ENCODE measurements around the gene ILF3.
"Not testable (repeated sequence)": the region's sequence is repeated elsewhere in the genome, so short reads cannot be mapped to it uniquely, and the experiment has no call there.

Gene ILF3

DNA sequence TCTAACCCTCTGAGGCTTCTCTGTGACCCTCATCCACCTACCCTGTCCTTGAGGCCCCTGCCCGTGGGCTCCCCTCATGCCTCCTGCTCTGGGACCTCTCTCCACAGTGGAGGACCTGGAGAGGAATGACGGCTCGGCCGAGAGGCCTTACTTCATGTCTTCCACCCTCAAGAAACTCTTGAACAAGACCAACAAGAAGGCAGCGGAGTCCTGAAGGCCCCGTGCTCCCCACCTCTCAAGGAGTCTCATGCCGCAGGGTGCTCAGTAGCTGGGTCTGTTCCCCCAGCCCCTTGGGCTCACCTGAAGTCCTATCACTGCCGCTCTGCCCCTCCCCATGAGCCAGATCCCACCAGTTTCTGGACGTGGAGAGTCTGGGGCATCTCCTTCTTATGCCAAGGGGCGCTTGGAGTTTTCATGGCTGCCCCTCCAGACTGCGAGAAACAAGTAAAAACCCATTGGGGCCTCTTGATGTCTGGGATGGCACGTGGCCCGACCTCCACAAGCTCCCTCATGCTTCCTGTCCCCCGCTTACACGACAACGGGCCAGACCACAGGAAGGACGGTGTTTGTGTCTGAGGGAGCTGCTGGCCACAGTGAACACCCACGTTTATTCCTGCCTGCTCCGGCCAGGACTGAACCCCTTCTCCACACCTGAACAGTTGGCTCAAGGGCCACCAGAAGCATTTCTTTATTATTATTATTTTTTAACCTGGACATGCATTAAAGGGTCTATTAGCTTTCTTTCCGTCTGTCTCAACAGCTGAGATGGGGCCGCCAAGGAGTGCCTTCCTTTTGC, 10.8 kb upstream of the ILF3 start:
- DNase-seq: no peak

DNA sequence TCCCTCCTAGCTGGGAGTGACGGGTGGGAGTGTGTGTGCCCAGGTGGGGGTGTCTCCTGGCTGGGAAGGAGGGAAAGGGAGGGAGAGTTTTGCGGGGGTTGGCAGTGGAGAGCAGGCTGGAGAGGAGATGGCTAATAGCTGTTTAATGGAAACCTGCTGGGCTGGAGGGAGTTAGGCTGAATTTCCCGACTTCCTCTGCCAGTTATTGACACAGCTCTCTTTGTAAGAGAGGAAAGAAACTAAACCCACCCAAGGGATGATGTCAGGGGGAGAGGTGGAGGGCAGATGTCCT, 10.2 kb upstream of the ILF3 start:
- DNase-seq: no peak

DNA sequence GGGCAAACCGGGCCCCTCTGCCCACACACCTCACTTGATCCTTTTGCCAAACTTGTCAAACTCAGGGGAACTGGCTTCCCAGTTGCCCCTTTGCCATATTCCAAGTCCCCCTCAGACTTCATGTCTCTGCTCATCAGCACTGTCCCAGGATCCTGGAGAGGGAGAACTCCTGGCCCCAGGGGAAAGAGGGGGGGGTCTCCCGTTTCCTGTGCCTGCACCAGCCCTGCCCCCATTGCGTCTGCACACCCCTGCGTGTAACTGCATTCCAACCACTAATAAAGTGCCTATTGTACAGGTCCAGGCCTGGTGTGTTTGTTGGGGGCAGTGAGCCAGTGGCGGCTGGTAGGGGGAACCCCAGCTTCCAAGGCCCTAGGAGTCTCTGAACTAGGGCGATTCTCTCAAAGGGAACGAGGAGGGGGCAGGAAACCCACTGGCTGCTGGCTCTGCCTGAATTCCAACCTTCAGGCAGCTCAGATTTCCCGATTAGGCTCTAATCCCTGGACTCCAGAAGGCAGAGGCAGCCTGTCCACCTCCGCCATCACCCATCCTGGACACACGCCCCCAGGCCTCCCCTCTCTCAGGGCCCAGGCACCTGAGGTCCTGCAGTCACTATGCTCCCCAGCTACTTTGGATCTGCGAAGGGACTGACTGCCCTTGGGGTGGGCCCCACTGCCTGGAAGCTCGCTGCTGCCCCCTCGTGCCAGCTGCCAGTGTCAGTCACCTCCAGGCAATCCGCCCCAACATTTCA, 9.7 kb upstream of the ILF3 start:
- DNase-seq: no peak

DNA sequence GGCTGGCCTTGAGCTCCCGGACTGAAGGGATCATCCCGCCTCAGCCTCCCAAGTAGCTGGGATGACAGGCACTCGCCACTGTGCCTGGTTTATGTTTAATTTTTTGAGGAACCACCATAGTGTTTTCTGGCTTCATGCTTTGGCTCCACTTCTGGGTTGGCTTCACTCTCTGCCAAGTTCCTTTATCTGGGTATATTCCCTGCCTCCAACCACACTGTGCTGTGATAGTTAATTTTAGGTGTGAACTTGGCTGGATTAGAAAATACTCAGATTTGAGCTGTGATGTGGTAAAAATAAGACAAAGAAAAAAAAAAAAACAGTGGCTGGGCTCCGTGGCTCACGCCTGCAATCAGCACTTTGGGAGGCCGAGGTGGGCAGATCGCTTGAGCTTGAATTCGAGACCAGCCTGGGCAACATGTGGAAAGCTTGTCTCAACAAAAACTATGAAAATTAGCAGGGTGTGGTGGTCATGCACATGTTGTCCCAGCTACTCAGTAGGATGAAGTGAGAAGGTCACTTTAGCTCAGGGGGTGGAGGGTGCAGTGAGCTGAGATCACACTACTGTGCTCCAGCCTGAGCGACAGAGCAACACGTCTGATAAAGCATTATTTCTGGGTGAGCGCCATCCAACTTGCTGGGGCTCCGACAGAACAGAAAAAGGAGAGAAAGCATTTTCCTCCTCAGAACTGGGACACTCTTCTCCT, 7.5 kb upstream of the ILF3 start:
- DNase-seq: no peak

DNA sequence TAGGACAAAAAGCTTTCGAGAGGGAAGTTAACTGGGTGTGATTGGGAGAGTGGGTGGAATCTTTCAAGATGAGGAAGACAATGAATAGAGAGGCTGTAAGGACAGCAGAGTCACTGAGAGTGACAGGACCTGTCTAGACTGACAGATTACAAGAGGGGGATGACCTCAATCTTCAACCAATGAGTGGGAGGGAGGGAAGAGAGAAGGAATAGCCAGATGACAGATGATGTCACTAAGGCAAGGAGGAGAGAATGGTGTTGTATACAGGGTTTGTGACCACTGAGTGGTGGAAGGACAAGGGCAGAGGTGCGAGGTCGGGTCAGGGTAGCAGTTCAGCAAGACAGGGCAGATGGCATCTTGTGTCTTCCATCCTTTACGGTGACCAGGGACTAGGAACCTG, 5.8 kb upstream of the ILF3 start:
- DNase-seq: no peak

DNA sequence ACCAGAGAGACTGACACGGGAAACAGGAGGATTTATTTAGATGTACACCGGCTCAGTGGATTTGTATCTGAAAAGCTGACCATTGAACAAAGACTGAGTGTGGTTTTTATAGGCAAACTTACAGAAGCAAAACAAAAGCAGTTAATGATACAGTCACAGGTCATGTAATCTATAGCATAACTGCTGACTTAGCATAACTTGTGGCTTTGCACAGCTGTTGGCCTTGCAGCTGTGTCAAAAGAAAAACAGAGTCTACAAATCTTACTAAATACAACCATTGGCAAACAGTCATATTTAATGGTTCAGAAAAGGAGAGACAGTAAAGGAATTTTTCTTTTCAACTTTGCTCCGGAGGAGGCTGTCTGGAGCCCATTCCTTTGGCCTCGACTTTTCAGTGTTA, 2.3 kb upstream of the ILF3 start:
- DNase-seq: no peak

DNA sequence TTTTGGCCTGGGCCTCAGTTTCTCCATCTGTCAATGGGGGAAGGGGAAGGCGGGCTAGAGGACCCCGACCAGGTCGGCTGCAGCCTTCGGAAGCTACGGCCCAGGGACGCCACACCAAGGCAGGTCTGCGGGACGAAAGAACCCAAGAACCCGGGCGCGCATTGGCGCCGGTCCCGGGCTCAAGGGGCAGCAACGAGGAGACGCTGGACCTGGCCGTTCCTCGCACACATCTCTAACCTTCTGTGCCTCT, 739 bp upstream of the ILF3 start:
- DNase-seq: no peak

DNA sequence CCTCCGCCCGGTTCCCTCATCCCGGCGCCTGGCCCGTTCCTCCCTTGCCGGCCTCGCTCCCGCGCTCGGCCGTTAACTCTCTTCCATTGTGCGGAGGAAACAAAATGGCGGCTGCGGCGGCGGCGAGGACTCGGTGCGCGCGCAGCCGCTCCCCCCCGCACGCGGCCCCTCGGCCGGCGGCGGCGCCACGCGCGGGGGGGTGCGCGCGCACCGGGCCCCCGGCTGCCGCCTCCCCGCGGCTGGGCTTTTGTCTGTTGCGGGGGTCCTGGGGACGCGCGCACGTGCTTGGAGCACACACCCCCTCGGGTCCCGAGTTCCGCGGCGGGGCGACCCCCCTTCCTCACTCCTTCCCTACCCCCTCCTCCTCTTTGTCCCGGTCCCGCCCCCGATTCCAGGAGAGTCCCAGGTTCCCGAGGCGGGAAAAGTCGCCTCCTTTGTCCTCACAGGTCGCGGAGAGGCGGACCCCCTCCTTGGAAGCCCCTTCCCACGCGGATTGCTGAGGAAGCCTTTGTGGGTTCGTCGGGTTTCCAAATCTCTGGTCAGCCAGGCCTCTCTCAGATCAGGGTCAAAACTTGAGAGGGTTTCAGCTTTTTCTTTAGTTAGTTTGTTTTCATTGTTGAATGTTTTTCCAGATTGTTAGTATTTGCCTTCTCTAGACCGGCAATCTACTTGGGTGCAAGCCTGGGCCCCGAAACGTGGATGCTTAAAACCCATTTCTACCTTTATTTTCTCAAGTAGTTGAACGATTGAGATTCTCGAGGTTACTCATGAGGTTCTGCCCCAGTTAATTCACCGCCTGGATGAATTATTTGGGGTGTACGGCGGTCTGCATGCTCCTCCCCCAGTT, 687 bp downstream of the ILF3 start:
- DNase-seq: no peak

DNA sequence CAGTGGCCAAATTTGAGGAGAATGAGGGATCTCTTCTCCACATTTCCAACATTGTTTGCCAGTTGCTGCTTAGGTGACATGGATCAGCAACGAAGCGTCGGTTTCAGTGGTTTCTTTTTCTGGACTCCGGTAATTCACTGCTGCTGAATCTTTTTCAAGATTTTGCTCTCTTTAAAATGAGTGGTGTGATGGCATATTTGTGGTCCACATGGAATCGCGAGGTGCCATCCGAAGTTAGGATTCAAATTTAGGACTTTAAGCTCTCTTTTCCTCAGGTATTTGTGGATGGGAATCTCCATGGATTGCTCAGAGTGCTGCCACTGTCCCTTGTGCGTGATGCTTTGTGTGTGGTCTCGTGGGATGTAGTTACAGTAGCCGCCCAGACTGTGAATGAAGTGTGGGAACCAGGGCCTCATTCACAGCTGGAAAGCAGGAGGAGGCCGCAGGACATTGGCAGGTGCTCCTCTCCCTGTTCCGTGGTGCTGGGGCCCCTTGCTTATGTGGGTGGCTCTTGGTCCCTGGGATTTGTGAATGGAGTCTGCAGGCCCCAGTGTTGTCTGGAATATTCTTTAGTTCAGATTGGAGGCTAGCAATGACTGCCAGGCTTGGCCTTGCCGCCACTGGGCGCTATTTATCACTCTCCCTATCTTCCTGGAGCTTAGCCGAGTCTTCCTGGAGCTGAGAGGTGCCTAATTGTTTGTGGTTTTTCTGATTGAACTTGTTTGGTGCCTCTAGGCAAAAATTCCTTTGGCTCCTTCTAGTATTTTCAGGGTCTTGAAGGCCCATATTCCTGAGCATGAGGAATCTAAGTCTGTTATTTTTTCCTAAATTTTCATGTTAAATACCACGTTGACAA, 1.5 kb downstream of the ILF3 start:
- no peak for DNase-seq

DNA sequence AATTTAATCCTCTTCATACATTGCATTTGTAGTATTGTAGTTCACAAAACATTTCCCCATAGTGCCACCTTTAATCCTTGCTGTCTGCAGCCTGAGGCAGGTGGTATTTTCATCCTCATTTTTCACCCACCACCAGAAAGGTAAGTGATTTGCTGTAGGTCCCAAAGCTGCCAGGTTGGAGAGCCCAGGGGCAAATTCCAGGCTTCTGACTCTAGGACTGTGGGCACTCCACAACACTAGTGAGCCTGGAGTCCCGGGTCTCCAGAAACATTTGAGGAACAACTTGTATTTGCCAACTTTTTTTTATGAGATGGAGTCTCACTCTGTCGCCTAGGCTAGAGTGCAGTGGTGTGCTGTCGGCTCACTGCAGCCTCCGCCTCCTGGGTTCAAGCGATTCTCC, 6.2 kb downstream of the ILF3 start:
- no peak for DNase-seq

DNA sequence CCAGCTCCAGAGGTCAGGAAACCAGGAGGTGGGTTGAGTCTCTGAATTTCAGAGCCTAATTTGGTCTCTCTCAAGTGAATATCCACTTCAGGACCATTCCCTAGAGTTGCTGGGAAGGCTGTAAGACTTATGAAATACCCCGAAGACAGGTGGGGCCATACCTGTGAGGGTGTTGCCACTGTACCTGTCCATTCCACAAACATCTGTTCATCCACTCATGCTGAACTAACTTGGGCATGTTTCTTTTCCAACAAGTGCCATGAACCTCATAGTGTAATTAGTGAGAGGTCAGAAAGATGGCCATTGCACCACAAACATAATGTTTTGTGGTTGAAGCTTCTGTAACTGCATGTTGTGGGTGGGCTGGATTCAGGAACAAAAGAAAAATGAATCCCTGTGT, 7.8 kb downstream of the ILF3 start:
- DNase-seq: no peak

DNA sequence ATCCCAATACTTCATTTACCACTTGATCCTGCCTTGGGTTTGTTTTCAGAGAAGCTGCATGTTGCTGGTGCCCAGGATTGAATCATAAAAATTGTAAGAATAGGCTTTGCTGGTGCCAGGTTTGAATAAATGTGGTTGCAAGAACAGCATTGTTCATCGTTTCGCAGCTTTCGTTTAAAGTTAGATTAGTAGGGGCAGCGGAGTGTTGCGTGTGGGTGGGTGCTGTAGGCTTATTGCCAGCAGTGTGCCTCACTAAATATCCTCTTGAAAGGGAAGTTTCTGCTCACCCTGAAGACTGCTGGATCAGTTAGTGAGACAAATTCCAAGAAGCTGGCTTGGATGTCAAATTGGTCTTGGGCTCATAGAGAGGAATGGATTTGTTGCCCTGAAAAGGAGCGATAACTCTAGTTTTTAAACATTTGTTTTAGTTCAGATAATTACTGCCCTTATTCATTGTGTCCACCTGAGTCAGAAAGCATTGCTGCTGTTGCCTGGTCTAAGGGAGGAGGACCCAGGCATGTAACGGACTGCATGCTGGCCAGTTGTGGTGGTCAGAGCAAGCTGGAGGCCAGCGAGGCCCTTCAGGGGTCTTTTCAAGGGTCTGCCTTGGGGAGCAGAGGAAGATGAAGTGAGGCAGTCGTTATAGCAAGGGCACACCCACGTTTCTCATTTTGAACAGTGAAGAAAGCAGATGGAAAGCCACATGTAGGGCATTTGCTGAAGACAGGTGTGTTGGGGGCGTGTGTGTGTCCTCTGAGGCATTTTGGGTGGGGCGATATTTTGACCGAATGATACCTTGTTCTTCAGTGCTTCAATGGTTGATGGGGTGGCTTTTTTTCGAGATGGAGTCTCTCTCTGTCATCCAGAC, 8.5 kb downstream of the ILF3 start:
- DNase-seq: no peak

DNA sequence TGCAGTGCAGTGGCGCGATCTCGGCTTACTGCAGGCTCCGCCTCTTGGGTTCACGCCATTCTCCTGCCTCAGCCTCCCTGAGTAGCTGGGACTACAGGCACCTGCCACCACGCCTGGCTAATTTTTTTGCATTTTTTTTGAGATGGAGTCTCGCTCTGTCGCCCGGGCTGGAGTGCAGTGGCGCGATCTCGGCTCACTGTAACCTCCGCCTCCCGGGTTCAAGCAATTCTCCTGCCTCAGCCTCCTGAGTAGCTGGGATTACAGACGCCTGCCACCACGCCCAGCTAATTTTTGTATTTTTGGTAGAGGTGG, 9.1 kb downstream of the ILF3 start:
- DNase-seq: not testable (repeated sequence)

DNA sequence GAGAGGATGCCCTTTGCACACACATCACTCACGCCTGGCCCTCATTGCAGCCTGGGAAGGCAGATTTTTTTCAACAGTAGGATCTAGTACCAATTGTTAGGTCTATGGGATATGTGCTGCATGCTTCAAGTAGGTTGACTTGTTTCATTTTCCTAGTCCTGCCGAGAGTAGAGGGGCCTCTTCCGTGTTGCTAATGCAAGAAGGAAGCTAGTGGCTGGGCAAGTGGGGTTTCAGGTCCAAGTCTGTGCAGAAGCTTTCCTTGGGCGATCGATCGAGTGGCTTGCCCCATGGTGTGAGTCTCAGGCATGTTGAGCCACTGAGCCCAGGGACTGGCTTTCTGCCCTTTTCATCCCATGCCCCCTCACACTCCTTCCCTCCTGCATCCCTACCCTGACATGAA, 13.7 kb downstream of the ILF3 start:
- no peak for DNase-seq

DNA sequence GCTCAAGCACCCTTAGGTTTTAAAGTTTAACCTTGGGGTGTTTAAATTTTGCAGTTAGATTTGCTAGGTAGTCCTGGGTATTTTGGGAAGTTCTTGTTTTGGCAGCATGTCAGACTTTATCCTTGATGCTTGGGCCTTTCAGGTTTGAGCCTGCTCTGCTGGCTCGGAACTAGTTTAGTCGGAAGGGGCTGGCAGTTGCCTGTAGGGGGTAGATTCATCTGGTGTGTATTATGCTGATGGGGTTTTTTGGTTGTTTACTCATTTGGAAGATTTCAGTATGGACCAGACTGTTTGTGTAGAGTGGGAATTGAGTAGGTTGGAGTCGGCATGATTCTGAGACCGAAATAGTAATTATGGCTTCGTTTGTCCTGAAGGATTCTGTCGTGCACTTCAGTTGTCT, 15.1 kb downstream of the ILF3 start:
- DNase-seq: no peak

DNA sequence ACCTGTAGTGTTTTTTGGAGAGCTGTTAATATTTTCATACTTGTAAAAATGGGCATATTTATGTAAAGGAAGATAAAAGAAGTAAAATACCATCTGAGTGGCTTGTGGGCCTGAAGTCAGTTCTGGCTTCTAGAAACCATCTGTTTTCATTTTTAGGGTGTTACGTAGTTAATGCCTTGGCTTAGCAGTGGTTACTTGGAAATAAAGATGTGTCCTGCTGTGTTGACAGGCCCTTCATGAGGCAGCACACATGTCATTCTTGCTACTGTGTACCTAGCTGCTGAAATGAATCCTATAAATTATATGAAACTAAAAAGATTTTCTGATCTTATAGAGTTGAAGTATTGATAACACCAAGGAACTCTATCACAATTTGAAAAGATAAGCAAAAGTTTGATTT, 16.0 kb downstream of the ILF3 start:
- DNase-seq: no peak

DNA sequence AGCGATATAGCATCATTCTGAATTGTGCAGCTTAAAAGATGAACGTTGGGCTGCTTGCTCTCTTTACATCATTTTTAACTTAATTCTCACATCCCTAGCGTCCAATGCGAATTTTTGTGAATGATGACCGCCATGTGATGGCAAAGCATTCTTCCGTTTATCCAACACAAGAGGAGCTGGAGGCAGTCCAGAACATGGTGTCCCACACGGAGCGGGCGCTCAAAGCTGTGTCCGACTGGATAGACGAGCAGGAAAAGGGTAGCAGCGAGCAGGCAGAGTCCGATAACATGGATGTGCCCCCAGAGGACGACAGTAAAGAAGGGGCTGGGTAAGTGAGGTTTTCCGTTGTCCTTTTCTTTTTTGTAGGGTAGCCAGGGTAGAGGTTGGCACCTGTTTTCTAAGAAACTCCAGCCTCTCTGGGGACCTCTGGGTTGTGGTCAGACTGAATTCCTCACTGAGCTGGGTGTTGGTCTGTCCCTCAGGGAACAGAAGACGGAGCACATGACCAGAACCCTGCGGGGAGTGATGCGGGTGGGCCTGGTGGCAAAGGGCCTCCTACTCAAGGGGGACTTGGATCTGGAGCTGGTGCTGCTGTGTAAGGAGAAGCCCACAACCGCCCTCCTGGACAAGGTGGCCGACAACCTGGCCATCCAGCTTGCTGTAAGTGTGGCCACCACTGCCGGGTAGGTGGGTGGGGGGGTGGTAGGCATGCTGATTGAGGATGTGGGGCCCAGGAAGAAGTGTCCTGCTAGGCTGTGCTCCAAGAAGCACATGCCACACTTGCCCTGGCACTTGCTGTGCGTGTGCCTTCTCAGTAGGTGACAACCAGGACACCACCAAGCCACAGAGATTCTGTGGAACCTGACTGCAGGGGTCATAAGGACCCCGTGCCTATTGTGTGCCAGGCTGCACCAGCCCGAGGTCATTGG, 17.0 kb downstream of the ILF3 start:
- no peak for DNase-seq

DNA sequence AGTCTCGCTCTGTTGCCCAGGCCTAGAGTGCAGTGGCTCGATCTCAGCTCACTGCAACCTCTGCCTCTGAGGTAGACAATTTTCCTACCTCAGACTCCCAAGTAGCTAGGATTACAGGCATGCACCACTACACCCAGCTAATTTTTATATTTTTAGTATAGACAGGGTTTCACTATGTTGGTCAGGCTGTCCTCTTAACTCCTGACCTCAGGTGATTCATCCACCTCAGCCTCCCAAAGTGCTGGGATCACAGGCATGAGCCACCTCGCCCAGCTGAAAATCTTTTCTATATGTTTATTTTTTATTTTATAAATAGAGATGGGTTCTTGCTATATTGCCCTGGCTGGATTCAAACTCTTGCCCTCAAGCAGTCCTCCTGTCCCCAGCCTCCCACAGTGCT, 17.8 kb downstream of the ILF3 start:
- DNase-seq: not testable (repeated sequence)

DNA sequence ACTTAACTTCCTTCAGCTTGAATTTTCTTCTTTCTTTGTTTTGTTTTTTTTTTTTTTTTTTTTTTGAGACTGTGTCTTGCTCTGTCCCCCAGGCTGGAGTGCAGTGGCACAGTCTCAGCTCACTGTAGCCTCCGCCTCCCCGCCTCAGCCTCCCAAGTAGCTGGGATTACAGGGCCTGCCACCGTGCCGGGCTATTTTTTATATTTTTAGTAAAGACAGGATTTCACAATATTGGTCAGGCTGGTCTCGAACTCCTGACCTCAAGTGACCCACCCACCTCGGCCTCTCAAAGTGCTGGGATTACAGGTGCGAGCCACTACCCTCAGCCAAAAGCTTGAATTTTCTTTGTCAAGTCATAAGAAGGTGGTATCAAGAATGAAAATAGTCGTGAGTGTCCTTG, 21.1 kb downstream of the ILF3 start:
- not testable (repeated sequence) for DNase-seq

DNA sequence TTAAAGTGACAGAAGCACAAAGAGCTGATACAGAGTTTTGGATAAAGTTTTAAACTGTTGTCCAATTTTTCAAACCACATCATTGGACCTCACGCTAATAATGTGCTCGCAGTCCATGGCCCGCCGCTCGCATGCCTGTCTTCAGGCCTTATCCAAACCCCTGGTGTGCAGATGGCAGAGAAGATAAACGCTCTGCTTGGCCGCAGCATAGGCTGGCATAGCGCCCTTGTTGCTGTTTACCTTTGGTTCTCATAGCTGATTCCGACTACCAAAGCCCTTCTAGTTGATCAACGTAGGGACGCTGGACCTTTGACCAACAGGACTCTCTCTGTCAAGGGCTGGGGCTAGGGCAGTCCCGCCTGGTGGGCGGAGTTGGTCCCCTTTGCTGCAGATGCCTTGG, 23.6 kb downstream of the ILF3 start:
- DNase-seq: no peak

DNA sequence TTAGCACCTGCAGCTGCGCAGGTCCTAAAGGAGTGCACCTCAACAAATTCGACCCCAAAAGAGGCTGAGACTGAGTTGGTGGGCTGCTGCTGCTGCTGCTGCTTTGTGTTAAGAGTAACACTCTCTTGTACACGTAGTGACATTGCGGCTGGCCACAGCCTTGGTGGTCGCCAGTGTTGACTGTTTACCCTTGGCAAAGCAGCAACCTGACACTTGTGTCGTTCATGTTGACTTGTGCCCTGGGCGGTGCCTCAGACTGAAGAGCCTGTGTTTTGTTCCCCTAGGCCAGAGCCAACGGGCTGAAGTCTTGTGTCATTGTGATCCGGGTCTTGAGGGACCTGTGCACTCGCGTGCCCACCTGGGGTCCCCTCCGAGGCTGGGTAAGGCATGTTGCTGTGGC, 24.7 kb downstream of the ILF3 start:
- no peak for DNase-seq

Measured in NCI-H187 treated with DMSO at 0.1 percent for 48 hours (cell line).